CD4-positive, alpha-beta T cell treated with Interleukin-17A for 1 hour (primary cell): ENCODE results near the gene ITGB2.
A peak's percentile ranks its signal among the peaks of the same experiment; 100 is the strongest.
"Not testable (repeated sequence)": the region's sequence is repeated elsewhere in the genome, so short reads cannot be mapped to it uniquely, and the experiment has no call there.

Source experiments
- DNase-seq: peaks from one replicate; pipeline ENCODE4 v3.0.0-alpha.2; 2020

ITGB2 gene

GRCh38 chr21:44925378-44925755, 4.7 kb upstream of the ITGB2 start:
- DNase-seq = no peak

DNA sequence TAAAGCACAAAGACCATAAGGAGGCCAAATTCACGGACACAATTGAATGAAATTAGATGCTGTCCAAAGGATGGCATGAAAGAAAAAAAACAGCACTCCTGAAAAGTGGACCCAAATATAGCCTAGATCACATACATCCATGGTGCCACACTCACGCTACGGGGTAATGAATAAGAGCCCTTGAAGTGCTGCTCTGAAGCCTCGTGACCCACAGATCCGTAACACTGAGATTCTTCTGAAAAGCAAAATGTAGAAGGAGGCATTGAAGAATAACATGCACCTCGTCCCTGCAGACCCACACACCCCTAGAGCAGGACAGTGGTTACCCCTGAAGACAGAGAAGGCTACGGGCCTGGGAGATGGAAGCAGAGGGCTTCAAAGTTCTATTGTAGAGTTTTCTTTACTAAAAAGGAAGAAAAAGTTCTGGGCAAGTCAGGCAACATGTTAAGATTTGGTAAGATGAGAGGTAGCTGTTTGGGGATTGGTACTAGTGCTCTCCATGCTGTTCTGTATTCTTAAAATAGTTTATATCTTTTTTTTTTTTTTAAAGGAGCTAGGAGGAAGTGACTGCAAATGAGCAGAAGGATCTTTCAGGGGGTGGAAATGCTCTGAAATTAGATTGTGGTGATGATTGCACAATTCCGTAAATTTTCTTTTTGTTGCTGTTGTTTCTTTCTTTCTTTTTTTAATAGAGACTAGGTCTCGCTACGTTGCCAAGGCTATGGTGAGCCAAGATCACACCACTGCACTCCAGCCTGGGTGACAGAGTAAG, 4.1 kb upstream of the ITGB2 start:
- DNase-seq = peak; percentile 61

GRCh38 chr21:44923480-44924084, 2.9 kb upstream of the ITGB2 start:
- DNase-seq = no peak

GRCh38 chr21:44921928-44922327, 1.2 kb upstream of the ITGB2 start:
- no peak for DNase-seq

- no peak for DNase-seq
Observed at GRCh38 chr21:44919913-44920693, 596 bp downstream of the ITGB2 start.

DNA sequence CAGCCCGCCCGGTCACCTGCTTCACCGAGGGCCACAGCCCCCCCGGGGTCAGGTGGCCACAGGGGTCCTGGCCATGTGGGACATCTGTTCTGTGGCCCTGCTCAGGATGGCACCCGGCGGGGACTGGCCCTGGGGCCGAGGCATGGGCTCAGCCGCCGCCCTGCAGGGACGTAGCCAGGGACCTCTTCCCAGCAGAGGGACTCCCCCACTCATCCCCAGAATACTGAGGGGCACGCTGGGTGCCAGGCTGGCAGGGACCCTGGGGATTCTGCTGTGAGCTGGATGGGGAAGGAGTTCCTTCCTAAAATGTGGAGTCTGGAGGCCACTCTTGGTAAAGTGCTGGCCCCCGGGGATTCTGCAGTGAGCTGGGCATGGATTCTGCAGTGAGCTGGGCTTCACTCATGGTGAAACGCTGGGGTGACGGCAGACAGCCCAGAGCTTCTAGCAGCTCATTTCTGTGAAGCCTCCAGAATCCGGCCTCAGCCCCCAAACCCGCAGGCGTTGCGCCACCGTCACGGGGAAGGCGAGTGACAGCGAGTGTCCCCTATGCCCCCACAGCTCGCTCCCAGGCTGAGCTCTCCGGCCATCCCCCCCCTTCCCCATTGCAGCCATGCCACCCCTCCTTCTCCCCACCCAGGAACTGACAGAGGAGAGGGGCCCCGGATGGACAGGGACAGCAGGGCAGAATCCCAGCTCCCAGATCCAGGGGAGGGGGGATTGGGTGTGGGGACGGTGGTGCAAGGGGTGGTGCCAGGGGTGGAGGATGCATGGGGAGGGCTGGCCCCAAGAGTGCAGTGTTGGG, 1.4 kb downstream of the ITGB2 start:
- no peak for DNase-seq

DNA sequence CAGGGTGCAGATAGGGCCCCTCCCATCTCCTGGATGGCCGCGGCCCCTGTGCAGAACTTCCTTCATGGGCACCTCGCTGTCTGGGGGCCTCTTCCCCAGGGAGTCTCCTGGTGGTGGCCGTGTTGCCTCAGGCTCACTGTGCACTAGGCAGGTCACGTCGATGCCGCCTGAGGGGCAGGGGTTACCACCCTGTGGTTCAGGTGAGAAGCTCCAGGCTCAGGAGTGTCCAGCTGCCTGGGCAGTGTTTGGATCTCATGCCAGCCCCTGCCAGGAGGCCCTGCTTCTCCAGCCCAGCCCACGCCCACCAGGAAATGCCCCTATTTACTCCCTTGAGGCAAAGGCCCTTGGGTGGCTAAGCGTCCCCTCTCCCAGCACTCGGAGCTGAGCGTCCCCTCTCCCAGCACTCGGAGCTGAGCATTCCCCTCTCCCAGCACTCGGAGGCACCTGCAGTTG, 2.1 kb downstream of the ITGB2 start:
- no peak for DNase-seq

DNA sequence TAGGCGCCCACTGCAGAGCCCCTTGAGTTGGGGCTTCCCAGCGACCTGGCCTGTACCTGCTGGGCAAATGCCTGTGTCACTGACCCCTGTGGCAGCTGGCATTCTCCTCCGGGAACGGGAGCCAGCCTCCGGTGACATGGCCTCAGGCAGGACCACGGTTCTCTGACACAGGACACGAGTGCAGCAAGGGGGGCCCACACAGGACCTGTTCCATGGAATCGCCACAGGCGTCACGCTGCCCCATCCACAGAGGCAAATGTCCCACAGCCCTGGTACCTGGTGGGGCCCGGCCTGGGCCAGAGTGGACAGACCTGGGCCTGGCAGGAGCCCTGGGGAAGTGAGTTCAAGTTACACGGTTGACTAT, 2.6 kb downstream of the ITGB2 start:
- no peak for DNase-seq

- no peak for DNase-seq
Observed at GRCh38 chr21:44917446-44918106, 3.1 kb downstream of the ITGB2 start.

GRCh38 chr21:44916965-44917364, 3.7 kb downstream of the ITGB2 start:
- DNase-seq = no peak

- peak; percentile 74 for DNase-seq
Observed at GRCh38 chr21:44914176-44914874, 6.4 kb downstream of the ITGB2 start.

- no peak for DNase-seq
Observed at GRCh38 chr21:44913425-44914175, 7.1 kb downstream of the ITGB2 start.

GRCh38 chr21:44912506-44913412, 7.9 kb downstream of the ITGB2 start:
- DNase-seq = not testable (repeated sequence)

DNA sequence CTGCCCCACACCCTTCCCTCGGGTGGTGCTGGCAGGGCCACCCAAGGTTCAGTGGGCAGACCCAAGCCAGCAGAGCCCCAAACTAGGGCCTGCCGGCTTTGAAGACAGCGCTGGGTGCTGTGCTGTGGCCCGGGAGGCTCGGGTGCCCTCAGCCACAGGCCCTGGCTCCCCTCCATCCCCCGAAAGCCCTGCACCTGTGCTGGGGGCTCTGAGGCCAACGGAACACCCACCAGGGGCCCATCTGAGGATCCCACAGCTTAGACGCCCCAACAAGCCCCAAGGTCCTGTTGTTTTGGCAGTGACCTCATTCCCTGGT, 8.6 kb downstream of the ITGB2 start:
- DNase-seq = no peak

- peak; percentile 70 for DNase-seq
Observed at GRCh38 chr21:44911384-44912157, 9.1 kb downstream of the ITGB2 start.

GRCh38 chr21:44911068-44911383, 9.7 kb downstream of the ITGB2 start:
- DNase-seq = no peak

- no peak for DNase-seq
Observed at GRCh38 chr21:44910229-44911067, 10.3 kb downstream of the ITGB2 start.

DNA sequence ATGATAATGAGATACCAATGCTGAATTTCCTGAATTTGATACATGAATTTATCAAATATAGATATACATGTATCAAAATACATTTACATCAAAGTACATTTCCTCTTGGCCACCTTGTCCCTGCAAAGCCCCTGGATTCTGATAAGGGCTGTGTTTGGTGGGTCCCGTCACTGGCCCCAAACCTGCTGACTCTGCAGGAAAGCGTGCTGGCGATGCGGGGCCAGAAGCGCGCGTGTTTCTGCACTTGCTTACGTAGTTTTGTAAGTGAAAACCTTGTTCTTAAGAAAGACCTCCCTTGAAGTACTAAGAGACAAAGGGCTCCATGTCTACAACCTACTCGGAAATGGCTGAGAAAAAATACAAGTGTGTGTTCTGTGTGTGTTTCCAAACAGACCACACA, 11.0 kb downstream of the ITGB2 start:
- DNase-seq = no peak

- DNase-seq = no peak
Observed at GRCh38 chr21:44908908-44909307, 11.8 kb downstream of the ITGB2 start.
